Transverse colon (tissue), 4 donors: ENCODE measurements around the gene CTNNAL1.

ENCODE experiments used
- EP300 ChIP-seq: sonication (generic); formaldehyde crosslinking; IDR thresholded peaks from one replicate; pipeline ENCODE4 v1.6.1; 2017; ENCODE audit warnings: antibody characterized with exemption, low read depth
- POLR2A ChIP-seq: fragments of 450-650 bp; IDR thresholded peaks from one replicate; pipeline ENCODE4 v1.6.1; 2016; ENCODE audit warnings: antibody characterized with exemption, mild to moderate bottlenecking, moderate library complexity
- POLR2AphosphoS5 ChIP-seq, 3 donors: sonication (generic); formaldehyde crosslinking; IDR thresholded peaks; one replicate each; pipeline ENCODE4 v1.6.1; 2016; ENCODE audit warnings: antibody characterized with exemption in 3 of 3
- TF ChIP-seq, protein P1 (sequence below), 5 experiments: fragments of 200-600 bp in 3 of 5; fragments of 450-650 bp in 2 of 5; sonication (generic) in 3 of 5; IDR thresholded peaks; 1 replicate in 2 of 5; 2 replicates in 3 of 5; pipeline ENCODE4 v1.5.1; 2016 to 2017; ENCODE audit warnings: antibody characterized with exemption in 5 of 5, inconsistent platforms in 3 of 5, mild to moderate bottlenecking in 2 of 5, moderate library complexity in 1 of 5

DNA sequence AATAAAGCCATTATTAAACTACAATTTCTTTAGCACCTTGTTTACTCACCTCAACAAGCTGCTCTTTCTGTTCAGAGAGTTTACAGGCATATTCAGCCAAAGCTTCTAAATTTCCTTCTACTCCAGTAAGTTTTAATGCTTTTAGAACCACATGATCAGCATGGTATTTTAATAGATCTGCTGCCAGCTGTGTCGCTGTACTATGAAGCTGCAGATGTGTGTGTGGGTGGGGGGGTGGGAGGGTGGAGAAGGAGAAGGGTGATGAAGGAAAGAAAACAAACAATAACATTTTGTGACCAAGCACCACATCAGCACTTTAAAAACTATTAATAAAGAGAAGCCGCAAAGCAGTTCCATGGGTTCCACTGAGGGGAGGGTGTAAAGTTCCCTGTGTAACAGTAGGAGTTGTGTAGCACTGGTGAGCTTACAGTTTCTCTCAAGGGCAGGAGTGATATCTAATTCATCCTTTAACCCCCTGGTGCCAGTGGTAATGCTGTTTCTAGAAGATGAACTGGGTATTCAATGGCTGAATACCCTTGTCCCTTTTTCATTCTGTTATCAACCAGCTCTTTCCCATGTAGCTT is 40.6 kb downstream of the CTNNAL1 start:
- TF ChIP-seq POLR2A (no peak), EP300 (no peak), POLR2AphosphoS5 (IDR thresholded peaks at IDR 0.05) (no peak)
- TF ChIP-seq, protein P1, sequence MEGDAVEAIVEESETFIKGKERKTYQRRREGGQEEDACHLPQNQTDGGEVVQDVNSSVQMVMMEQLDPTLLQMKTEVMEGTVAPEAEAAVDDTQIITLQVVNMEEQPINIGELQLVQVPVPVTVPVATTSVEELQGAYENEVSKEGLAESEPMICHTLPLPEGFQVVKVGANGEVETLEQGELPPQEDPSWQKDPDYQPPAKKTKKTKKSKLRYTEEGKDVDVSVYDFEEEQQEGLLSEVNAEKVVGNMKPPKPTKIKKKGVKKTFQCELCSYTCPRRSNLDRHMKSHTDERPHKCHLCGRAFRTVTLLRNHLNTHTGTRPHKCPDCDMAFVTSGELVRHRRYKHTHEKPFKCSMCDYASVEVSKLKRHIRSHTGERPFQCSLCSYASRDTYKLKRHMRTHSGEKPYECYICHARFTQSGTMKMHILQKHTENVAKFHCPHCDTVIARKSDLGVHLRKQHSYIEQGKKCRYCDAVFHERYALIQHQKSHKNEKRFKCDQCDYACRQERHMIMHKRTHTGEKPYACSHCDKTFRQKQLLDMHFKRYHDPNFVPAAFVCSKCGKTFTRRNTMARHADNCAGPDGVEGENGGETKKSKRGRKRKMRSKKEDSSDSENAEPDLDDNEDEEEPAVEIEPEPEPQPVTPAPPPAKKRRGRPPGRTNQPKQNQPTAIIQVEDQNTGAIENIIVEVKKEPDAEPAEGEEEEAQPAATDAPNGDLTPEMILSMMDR (IDR thresholded peaks at IDR 0.05): no peak
